CD4-positive, alpha-beta T cell (primary cell): ENCODE results near the gene NKIRAS2. TPM values are rescaled to one million over a fixed set of nuclear protein-coding genes. Genes with fewer than 3 reads are reported as not detected.

Experiments used
- ATAC-seq: fragments of 200-7000 bp; cut with Tn5 transposase; one replicate; pipeline ENCODE4 v1.10.0; 2022; ENCODE audit warnings: mild to moderate bottlenecking; ENCODE audit not compliant: poor library complexity
- CTCF ChIA-PET: fragments of 350-600 bp; sonication (Branson Sonifier 250); formaldehyde crosslinking; loops from one replicate; lab custom pipeline; 2021; ENCODE audit warnings: antibody characterized with exemption, inconsistent platforms; lab: Charles Lee
- POLR2A ChIA-PET: fragments of 350-600 bp; sonication (Branson Sonifier 250); formaldehyde crosslinking; loops from one replicate; lab custom pipeline; 2021; ENCODE audit warnings: antibody characterized with exemption, inconsistent platforms; lab: Charles Lee
- DNase-seq, 14 experiments: peaks; one replicate each; pipeline ENCODE4 v3.0.0-alpha.2; 2013 to 2020; ENCODE audit warnings: mixed read lengths in 2 of 14
- H3K27ac ChIP-seq, 2 donors: one replicate each; pipeline versions ENCODE4 v1.5.1 to v1.7.0; 2013; ENCODE audit warnings: low read length in 2 of 2, low read depth in 1 of 2, mild to moderate bottlenecking in 1 of 2
- H3K27me3 ChIP-seq, 2 experiments: 1 replicate in 1 of 2; 2 replicates in 1 of 2; pipeline versions ENCODE4 v1.6.1 to v1.7.0; 2013; ENCODE audit warnings: low read length in 2 of 2, control low read depth in 1 of 2, mild to moderate bottlenecking in 1 of 2, moderate library complexity in 1 of 2; ENCODE audit not compliant: insufficient read depth in 2 of 2, control insufficient read depth in 1 of 2
- H3K36me3 ChIP-seq: one replicate; pipeline ENCODE4 v1.6.1; 2013; ENCODE audit warnings: low read length, control low read depth; ENCODE audit not compliant: insufficient read depth
- H3K4me1 ChIP-seq: one replicate; pipeline ENCODE4 v1.6.1; 2013; ENCODE audit warnings: low read length, control low read depth; ENCODE audit not compliant: insufficient read depth
- H3K4me3 ChIP-seq: one replicate; pipeline ENCODE4 v1.5.1; 2013; ENCODE audit warnings: mild to moderate bottlenecking, low read length, moderate library complexity
- H3K9me3 ChIP-seq, 2 experiments: 1 replicate in 1 of 2; 2 replicates in 1 of 2; pipeline versions ENCODE4 v1.6.1 to v1.7.0; 2013; ENCODE audit warnings: low read length in 2 of 2, mild to moderate bottlenecking in 2 of 2, control low read depth in 1 of 2, moderate library complexity in 1 of 2; ENCODE audit not compliant: control insufficient read depth in 1 of 2, insufficient read depth in 1 of 2
- H3K27ac Mint-ChIP-seq: one replicate; pipeline ENCODE4 v1.8.0; 2020; ENCODE audit warnings: mixed read lengths
- H3K27me3 Mint-ChIP-seq: one replicate; pipeline ENCODE4 v1.8.0; 2021; ENCODE audit warnings: mixed read lengths
- H3K36me3 Mint-ChIP-seq: one replicate; pipeline ENCODE4 v1.8.0; 2021; ENCODE audit warnings: low read depth, mixed read lengths
- H3K4me1 Mint-ChIP-seq: one replicate; pipeline ENCODE4 v1.8.0; 2021; ENCODE audit warnings: low read depth, mixed read lengths
- H3K4me3 Mint-ChIP-seq: one replicate; pipeline ENCODE4 v1.8.0; 2020; ENCODE audit warnings: mild to moderate bottlenecking, mixed read lengths
- H3K9me3 Mint-ChIP-seq: one replicate; pipeline ENCODE4 v1.8.0; 2020; ENCODE audit warnings: mixed read lengths
- intact Hi-C, 2 experiments: fragments of 100-400 bp; cut with DNase I in 1 of 2; cut with micrococcal nuclease in 1 of 2; formaldehyde crosslinking; loops; one replicate each; pipeline versions ENCODE4 v1.15.1 to v1.9.0; 2023 to 2025; cut with DNase I, micrococcal nuclease
- total RNA-seq, 174 experiments: library from RNA in 2 of 174; stranded (reverse) in 2 of 174; gene quantifications; one replicate each; pipeline ENCODE4 v1.2.3 and lab custom pipeline; 2021 to 2026
- TF ChIP-seq, protein P1 (sequence below): fragments of 200-600 bp; IDR thresholded peaks from one replicate; pipeline ENCODE4 v1.8.0; 2022; ENCODE audit warnings: antibody characterized with exemption, mild to moderate bottlenecking

NKIRAS2 gene
- total RNA-seq, 2 experiments from 2014 or later: 12.5 to 12.9 TPM

DNA sequence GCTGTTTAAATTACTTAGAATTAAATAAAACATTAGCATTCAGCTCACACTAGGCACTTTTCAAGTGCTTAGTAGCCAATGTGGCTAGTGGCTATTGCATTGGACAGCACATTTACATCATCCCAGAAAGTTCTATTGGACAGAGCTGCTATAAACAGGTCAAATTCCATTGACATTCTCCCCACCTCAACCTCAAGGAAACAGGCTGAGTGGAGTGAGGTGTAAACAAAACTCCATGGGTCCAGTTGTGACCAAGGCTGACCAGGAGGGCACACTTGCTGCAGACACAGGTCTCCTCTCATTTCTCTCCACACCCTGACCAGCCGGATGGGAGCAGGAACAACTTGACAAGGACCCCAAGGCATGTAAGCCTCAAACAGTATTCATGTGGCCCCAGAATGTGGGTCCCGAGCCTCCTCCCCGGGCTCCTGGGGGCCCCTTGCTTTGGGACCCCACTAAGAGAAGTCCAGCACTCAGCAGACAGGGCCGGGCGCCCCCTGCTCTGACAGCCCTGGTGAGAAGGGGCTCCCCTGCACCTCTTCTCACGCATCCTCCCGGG lies 30.0 kb downstream of the NKIRAS2 start:
- POLR2A ChIA-PET: interaction anchor here (1.1 kb wide), 1 partner anchor 33 kb away, joined by 3 read pairs; the partner anchor contains the start of gene DNAJC7
- intact Hi-C loops: no loop called here
- H3K9me3 Mint-ChIP-seq: no peaks in the 10 kb centered on the region
- H3K27me3 Mint-ChIP-seq: peaks cover 33% of the 10 kb centered on the region
- TF ChIP-seq, protein P1, sequence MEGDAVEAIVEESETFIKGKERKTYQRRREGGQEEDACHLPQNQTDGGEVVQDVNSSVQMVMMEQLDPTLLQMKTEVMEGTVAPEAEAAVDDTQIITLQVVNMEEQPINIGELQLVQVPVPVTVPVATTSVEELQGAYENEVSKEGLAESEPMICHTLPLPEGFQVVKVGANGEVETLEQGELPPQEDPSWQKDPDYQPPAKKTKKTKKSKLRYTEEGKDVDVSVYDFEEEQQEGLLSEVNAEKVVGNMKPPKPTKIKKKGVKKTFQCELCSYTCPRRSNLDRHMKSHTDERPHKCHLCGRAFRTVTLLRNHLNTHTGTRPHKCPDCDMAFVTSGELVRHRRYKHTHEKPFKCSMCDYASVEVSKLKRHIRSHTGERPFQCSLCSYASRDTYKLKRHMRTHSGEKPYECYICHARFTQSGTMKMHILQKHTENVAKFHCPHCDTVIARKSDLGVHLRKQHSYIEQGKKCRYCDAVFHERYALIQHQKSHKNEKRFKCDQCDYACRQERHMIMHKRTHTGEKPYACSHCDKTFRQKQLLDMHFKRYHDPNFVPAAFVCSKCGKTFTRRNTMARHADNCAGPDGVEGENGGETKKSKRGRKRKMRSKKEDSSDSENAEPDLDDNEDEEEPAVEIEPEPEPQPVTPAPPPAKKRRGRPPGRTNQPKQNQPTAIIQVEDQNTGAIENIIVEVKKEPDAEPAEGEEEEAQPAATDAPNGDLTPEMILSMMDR: no peak
- DNase-seq: no peak
- H3K4me1 ChIP-seq: peaks cover 15% of the 10 kb centered on the region
- no peak for ATAC-seq
- peaks cover 17% of the 10 kb centered on the region for H3K4me1 Mint-ChIP-seq
- no peaks in the 10 kb centered on the region for H3K9me3 ChIP-seq
- H3K27ac ChIP-seq: no peak overlapping the region
- H3K27ac Mint-ChIP-seq: no peak overlapping the region
- H3K4me3 Mint-ChIP-seq: peak overlapping the region; percentile 85
- peak overlapping the region; percentile 54 for H3K4me3 ChIP-seq
- no peaks in the 10 kb centered on the region for H3K36me3 Mint-ChIP-seq
- CTCF ChIA-PET: no interaction called here
- peaks cover 4 to 16% of the 10 kb centered on the region in 2 experiments for H3K27me3 ChIP-seq
- no peaks in the 10 kb centered on the region for H3K36me3 ChIP-seq

DNA sequence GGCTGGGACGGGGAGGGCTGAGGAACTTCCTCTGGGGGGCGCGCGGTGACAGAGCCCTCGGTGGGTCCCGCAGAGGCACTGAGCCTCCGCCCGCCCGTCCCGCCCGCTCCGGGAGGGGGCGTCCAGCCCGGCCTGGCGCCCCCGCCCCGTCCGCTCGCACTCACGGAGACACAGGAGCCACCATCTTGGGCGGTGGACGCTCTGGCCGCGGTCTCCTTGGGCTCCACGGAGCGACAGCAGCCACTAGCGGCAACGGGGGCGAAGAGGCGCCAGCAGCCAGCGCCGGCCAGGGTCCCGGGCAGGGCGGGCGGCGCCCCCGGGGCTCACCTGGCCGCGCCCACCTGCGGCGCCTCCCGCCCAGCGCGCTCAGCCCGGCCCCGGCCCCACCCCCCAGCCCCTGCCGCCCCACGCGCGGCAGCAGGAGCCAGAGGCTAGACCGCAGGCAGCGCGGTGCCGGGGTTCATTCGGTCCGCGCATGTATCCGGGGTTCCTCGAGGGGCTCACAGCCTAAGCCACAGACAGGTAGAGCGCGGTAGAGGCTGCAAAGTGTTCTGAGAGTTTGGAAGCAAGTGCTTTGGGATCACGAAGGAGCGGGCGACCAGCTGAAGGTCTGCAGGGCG lies 30.6 kb downstream of the NKIRAS2 start, which contains the start of gene C17orf113:
TSS of gene C17orf113 (minus strand) at position 209 of the 620 bp plus-strand sequence. CDS start 7,225 bp downstream, outside the sequence.
- no peaks in the 10 kb centered on the region for H3K9me3 Mint-ChIP-seq
- H3K9me3 ChIP-seq: no peaks in the 10 kb centered on the region
- TF ChIP-seq, protein P1: no peak
- H3K27ac Mint-ChIP-seq: no peak within 1 kb of the TSS
- peaks cover 17% of the 10 kb centered on the region for H3K4me1 Mint-ChIP-seq
- peak within 1 kb of the TSS; percentile 54 for H3K4me3 ChIP-seq
- H3K27ac ChIP-seq: no peak within 1 kb of the TSS
- peaks cover 38% of the 10 kb centered on the region for H3K27me3 Mint-ChIP-seq
- H3K4me1 ChIP-seq: peaks cover 15% of the 10 kb centered on the region
- no peaks in the 10 kb centered on the region for H3K36me3 Mint-ChIP-seq
- ChIA-PET POLR2A (interaction anchor here (1.1 to 1.2 kb wide), 2 partner anchors 33 to 84 kb away, joined by 3 read pairs; partner anchors contain the start of genes CNP and DNAJC7), CTCF (no interaction called here)
- H3K36me3 ChIP-seq: no peaks in the 10 kb centered on the region
- peak; percentile 9 to 73 (median 36) for DNase-seq
- intact Hi-C loops: no loop called here
- ATAC-seq: peak; percentile 72
- H3K27me3 ChIP-seq: peaks cover 6 to 16% of the 10 kb centered on the region in 2 experiments
- H3K4me3 Mint-ChIP-seq: peak within 1 kb of the TSS; percentile 85

DNA sequence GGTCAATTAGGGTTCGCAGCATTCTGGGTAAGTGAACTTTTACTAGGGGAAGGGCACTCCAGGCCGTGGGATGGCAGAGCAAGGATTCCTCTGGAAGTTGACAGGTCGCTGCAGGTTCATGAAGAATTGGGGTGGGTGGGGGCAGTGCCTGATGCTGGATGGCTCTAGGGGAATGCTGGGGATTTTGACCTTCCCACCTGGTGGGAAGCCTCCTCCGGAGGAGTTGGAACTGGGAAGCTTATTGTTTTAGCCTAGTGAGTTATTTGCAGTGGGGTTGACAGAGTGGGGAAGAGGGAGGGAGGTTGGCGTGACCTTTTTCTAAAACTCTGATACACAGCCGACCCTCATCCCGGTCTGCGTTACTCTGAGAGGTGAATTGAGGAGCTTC lies 31.1 kb downstream of the NKIRAS2 start:
- Histone ChIP-seq H3K9me3 (no peaks in the 10 kb centered on the region), H3K27me3 (peaks cover 9 to 16% of the 10 kb centered on the region in 2 experiments), H3K4me1 (peaks cover 15% of the 10 kb centered on the region), H3K36me3 (no peaks in the 10 kb centered on the region), H3K4me3 (peak overlapping the region; percentile 54), H3K27ac (no peak overlapping the region)
- DNase-seq (no peak), ATAC-seq (no peak)
- H3K36me3 Mint-ChIP-seq: no peaks in the 10 kb centered on the region
- H3K4me1 Mint-ChIP-seq: peaks cover 17% of the 10 kb centered on the region
- CTCF ChIA-PET: no interaction called here
- no peaks in the 10 kb centered on the region for H3K9me3 Mint-ChIP-seq
- intact Hi-C loops: no loop called here
- peak overlapping the region; percentile 78 for H3K4me3 Mint-ChIP-seq
- no peak overlapping the region for H3K27ac Mint-ChIP-seq
- POLR2A ChIA-PET: interaction anchor here (1.2 kb wide), 1 partner anchor 84 kb away, joined by 3 read pairs; the partner anchor contains the start of gene CNP
- peaks cover 43% of the 10 kb centered on the region for H3K27me3 Mint-ChIP-seq
- TF ChIP-seq, protein P1: no peak
